Inflammatory macrophage (primary cell): ENCODE results near the gene HNRNPLL.
A peak's percentile ranks its signal among the peaks of the same experiment; 100 is the strongest.
"Not testable (repeated sequence)": the region's sequence is repeated elsewhere in the genome, so short reads cannot be mapped to it uniquely, and the experiment has no call there.

ENCODE experiments used
- DNase-seq, 2 donors: peaks; one replicate each; pipeline ENCODE4 v3.0.0-alpha.2; 2020 to 2022

HNRNPLL gene

GRCh38 chr2:38619458-38620164, 16.9 kb upstream of the HNRNPLL start:
- peak; percentile 82 to 97 for DNase-seq

GRCh38 chr2:38617301-38617700, 14.6 kb upstream of the HNRNPLL start:
- peak; percentile 61 to 79 for DNase-seq

GRCh38 chr2:38615237-38615636, 12.5 kb upstream of the HNRNPLL start:
- DNase-seq, result peak in 1 of 2 donors; percentile 58

- DNase-seq, result peak in 1 of 2 donors; percentile 1
These were observed 11.1 kb upstream of the HNRNPLL start for GRCh38 chr2:38613849-38614213.

- peak; percentile 81 to 84 for DNase-seq
These were observed 10.6 kb upstream of the HNRNPLL start for GRCh38 chr2:38613126-38613848.

GRCh38 chr2:38610851-38611801, 8.4 kb upstream of the HNRNPLL start:
- peak; percentile 69 to 80 for DNase-seq

GRCh38 chr2:38609246-38609645, 6.5 kb upstream of the HNRNPLL start:
- DNase-seq, result not testable (repeated sequence)

GRCh38 chr2:38608755-38609154, 6.0 kb upstream of the HNRNPLL start:
- DNase-seq, result no peak

GRCh38 chr2:38605298-38605830, 2.6 kb upstream of the HNRNPLL start:
- DNase-seq, result no peak

- peak; percentile 83 to 90 for DNase-seq
These were observed 918 bp upstream of the HNRNPLL start for GRCh38 chr2:38603402-38604290.

- DNase-seq, result peak; percentile 18 to 53
These were observed 494 bp downstream of the HNRNPLL start for GRCh38 chr2:38602136-38602731.

GRCh38 chr2:38601463-38602135, 1.1 kb downstream of the HNRNPLL start:
- DNase-seq, result peak in 1 of 2 donors; percentile 28

GRCh38 chr2:38600921-38601455, 1.7 kb downstream of the HNRNPLL start:
- DNase-seq, result peak in 1 of 2 donors; percentile 25

GRCh38 chr2:38600242-38600891, 2.4 kb downstream of the HNRNPLL start:
- no peak for DNase-seq

GRCh38 chr2:38599706-38600105, 3.0 kb downstream of the HNRNPLL start:
- peak in 1 of 2 donors; percentile 23 for DNase-seq

GRCh38 chr2:38598991-38599295, 3.8 kb downstream of the HNRNPLL start:
- DNase-seq, result peak in 1 of 2 donors; percentile 32

- no peak for DNase-seq
These were observed 4.3 kb downstream of the HNRNPLL start for GRCh38 chr2:38598200-38598990.

GRCh38 chr2:38597115-38597514, 5.6 kb downstream of the HNRNPLL start:
- no peak for DNase-seq

- DNase-seq, result no peak
These were observed 6.5 kb downstream of the HNRNPLL start for GRCh38 chr2:38596229-38596628.
